AG04449 (cell line): ENCODE measurements around the gene HRC.

Experiments used
- CTCF ChIA-PET: fragments of 350-600 bp; formaldehyde crosslinking; extraction: SDS; loops from one replicate; lab custom pipeline; 2021; ENCODE audit warnings: antibody characterized with exemption; lab: Yijun Ruan, JAX
- POLR2A ChIA-PET: fragments of 400-600, 350-600 bp; formaldehyde crosslinking; extraction: SDS; loops from one replicate; lab custom pipeline; 2020; ENCODE audit warnings: antibody characterized with exemption, inconsistent platforms; lab: Yijun Ruan, JAX
- DNase-seq: peaks from one replicate; pipeline ENCODE4 v3.0.0-alpha.2; 2010; ENCODE audit warnings: low read depth, low spot score
- H3K4me3 ChIP-seq: 2 replicates; pipeline ENCODE4 v1.5.1; 2011; ENCODE audit warnings: low read depth, mild to moderate bottlenecking, control low read depth, low read length
- TF ChIP-seq, protein P1 (sequence below): IDR thresholded peaks from one replicate; pipeline ENCODE4 v1.5.1; 2011; ENCODE audit warnings: mild to moderate bottlenecking, moderate library complexity, low read length, control low read depth, inconsistent platforms; ENCODE audit not compliant: insufficient read depth; ENCODE audit errors: missing control alignments

The HRC gene

DNA sequence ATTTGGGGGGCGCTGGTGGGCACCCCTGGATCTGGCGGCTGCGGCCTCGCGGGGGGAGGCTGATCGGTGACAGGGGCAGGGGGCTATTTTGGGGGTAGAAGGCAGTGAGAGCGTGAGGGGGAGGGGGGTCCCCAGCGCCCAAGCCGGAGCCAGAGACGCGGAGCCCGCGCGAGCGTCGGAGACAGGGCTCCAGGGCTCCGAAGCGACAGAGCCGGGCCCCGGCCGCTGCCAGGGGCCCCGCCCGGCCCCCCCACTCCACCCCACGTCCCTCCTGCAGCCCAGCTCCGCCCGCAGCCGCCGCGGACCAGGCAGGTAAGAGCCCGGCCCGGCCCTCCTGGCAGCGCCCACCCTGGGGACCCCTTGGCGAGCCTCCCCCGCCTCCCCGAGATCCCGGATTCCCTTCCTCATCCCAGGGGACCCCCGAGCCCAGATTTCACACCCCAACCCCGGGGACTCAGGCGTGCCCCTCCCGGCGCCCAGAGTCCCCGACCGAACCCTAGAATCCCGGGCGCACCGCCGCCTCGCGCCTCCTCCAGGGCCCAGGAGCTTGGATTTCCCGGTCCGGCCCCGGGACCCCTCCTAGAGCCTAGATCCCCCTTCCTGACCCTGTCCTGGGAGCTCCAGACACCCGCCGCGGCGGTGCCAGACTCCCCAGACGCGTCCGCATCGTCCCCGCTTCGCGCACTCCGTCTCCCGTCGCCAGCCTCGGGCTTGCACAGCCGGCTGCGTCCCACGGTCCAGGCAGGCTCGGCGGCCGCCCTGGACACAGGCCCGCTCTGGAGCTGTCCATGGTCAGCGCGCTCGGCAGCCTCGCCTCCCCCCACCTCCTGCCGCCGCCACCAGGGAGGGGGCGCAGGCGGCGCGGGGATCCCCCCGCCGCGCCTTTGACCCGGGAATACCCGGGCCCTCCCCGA, 35.5 kb downstream of the HRC start, which contains the start of gene PPFIA3:
TSS of gene PPFIA3 (plus strand) at position 134 of the 914 bp plus-strand sequence. CDS start 8,330 bp downstream, outside the sequence.
- H3K4me3 ChIP-seq, result peak within 1 kb of the TSS; percentile 77
- TF ChIP-seq, protein P1, sequence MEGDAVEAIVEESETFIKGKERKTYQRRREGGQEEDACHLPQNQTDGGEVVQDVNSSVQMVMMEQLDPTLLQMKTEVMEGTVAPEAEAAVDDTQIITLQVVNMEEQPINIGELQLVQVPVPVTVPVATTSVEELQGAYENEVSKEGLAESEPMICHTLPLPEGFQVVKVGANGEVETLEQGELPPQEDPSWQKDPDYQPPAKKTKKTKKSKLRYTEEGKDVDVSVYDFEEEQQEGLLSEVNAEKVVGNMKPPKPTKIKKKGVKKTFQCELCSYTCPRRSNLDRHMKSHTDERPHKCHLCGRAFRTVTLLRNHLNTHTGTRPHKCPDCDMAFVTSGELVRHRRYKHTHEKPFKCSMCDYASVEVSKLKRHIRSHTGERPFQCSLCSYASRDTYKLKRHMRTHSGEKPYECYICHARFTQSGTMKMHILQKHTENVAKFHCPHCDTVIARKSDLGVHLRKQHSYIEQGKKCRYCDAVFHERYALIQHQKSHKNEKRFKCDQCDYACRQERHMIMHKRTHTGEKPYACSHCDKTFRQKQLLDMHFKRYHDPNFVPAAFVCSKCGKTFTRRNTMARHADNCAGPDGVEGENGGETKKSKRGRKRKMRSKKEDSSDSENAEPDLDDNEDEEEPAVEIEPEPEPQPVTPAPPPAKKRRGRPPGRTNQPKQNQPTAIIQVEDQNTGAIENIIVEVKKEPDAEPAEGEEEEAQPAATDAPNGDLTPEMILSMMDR, result no peak
- POLR2A ChIA-PET, result interaction anchor here (0.5 kb wide), 1 partner anchor 67 kb away, joined by 3 read pairs; no protein-coding TSS in a partner anchor
- CTCF ChIA-PET, result interaction anchor here (0.8 to 2.4 kb wide), 9 partner anchors 13 to 126 kb away, joined by 3 to 13 read pairs (median 3); partner anchors contain the start of genes GYS1 and RUVBL2
- no peak for DNase-seq

DNA sequence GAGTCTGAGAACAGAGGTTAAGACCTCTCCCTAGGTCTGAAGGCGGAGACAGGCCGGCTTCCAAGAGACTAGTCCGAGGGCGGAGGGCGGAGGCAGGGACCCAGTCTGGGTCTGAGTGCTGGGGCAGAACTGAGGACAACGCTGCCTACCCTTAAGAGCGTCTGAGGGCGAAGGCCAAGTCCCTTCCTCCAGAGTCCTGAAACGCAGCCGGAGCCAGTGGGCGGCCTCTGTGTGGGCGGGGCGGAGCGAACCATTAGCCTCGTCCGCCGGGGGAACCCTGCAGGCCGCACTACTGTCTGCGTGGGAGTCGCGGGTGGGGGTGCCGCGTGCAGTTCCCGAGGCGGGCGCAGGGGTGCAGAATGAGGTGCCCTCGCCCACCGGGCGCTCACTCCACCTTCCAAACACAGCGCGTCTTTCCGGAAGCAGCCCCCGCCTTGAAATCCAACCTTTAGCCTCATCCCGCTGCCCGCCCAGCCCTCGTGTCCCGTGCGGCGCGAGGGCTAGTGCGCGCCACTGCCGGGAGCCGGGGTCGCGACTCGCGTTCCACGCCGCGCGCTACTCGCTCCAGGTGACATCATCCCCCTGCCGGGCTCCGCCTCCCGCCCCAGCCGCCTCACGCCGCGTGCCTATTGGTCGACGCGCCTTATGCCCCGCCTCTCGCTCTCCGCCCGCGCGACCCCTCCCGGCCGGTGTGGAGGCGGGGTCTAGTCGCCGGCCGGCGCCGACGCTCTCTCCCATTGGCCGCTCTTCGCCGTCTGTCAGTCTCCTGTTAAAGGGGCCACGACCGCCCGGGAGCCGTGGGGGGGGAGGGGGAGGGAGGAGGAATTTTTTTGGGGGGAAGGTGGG, 36.4 kb downstream of the HRC start, which contains the start of gene C19orf73:
TSS of gene C19orf73 (minus strand) at position 579 of the 846 bp plus-strand sequence. CDS start at position 458, 121 bp downstream.
- POLR2A ChIA-PET, result interaction anchor here (0.6 kb wide), 1 partner anchor 31 kb away, joined by 3 read pairs; no protein-coding TSS in a partner anchor
- H3K4me3 ChIP-seq, result peak within 1 kb of the TSS; percentile 77
- TF ChIP-seq, protein P1, result peak; percentile 6
- peak; percentile 33 for DNase-seq
- CTCF ChIA-PET, result interaction anchor here (0.7 to 5.3 kb wide), 7 partner anchors 10 to 90 kb away, joined by 3 to 33 read pairs (median 3); no protein-coding TSS in a partner anchor

DNA sequence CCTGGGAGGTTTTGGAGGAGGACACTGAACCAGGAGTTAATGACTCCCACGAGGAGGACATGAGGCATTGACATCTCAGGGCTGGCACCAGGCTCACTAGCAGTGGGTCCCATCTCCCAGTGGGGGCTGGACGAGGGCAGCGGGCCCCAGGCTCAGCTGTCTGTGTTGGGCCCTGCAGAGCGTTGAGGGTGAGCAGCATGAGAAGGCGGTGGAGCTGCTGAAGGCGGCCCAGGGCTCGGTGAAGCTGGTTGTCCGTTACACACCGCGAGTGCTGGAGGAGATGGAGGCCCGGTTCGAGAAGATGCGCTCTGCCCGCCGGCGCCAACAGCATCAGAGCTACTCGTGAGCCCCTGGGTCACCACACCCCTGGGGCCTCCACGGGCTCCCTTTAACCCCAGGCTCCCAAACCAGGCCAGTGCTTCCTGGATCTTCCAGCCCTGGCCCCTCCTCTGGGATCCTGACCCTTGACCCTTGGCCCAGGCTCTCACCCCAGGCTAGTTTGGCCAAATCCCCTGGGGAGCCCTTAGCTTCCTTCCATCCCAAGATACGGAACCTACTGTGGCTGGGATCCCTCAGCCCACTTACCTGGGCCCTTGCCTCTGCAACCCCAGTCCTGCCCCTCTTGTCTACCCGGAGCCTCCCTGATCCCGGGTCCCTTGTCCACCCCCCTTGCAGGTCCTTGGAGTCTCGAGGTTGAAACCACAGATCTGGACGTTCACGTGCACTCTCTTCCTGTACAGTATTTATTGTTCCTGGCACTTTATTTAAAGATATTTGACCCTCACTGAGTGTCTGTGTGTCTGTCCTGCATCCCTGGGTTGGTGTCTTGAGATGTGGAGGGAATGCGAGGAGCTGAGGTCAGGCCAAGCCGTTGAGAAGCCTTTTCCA, 37.3 kb downstream of the HRC start:
- TF ChIP-seq, protein P1, result no peak
- H3K4me3 ChIP-seq, result peak overlapping the region; percentile 77
- no peak for DNase-seq
- ChIA-PET POLR2A (interaction anchor here (0.6 kb wide), 1 partner anchor 30 kb away, joined by 3 read pairs; no protein-coding TSS in a partner anchor), CTCF (interaction anchor here (0.6 to 5.3 kb wide), 11 partner anchors 9 to 94 kb away, joined by 3 to 33 read pairs (median 3); no protein-coding TSS in a partner anchor)

DNA sequence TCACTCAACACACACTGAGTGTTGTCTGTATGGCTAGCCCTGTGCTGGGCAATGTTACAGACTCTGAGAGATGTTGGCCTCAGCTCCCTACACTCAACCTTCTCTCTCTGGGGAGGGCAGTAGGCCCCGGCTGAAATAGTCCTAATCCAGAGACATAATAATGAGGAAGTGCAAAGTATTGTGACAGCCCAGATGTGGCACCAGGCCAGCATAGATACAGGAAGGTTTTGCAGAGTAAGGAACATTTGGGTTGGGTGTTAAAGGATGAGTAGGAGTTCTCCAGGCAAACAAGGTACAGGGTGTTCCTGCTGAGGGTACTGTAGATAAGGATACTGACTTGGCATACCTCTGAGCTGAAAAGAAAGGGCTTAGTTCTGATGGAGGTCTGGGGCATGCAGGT, 38.7 kb downstream of the HRC start:
- TF ChIP-seq, protein P1, result no peak

More for the DNA sequence above, 38.7 kb downstream of the HRC start:
- no peak overlapping the region for H3K4me3 ChIP-seq
- ChIA-PET CTCF (interaction anchor here (1.0 to 5.3 kb wide), 6 partner anchors 18 to 95 kb away, joined by 3 to 33 read pairs (median 7); no protein-coding TSS in a partner anchor), POLR2A (no interaction called here)
- DNase-seq, result no peak
